ENCODE measurements around the gene ALCAM. TPM values are rescaled to one million over a fixed set of nuclear protein-coding genes. Genes with fewer than 3 reads are reported as not detected.

ALCAM gene
- total RNA-seq, 2 donors from 2014 or later, result 17.8 to 29.6 TPM

DNA sequence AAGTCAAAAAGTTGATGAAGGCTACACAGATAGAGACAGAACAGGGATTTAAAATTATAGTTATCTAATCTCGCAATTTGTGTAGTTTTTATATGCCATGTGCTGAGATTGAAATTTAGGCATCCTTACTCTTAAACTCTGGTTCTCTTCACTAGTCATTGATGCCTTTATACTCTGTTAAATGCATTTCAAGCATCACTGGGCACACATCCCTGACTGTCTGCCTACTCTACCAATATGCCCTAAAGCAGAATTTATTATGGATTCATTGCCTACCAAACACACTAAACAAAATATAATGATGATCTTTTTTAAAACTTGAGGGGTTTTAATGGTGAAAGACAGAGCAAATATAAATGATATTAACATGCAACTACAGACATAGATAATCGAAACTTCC lies 10.3 kb upstream of the ALCAM start:
- intact Hi-C loops (cut with DNase I), result no loop called here
- Histone ChIP-seq H3K4me3 (no peak overlapping the region), H3K27me3 (no peaks in the 10 kb centered on the region), H3K27ac (no peak overlapping the region), H3K36me3 (no peaks in the 10 kb centered on the region), H3K9ac (ENCODE audit: low read depth in 2 of 2, low read length in 2 of 2) (no peak overlapping the region), H3K4me1 (no peaks in the 10 kb centered on the region), H3K9me3 (no peaks in the 10 kb centered on the region)
- no peak for DNase-seq
- TF ChIP-seq, protein P1, sequence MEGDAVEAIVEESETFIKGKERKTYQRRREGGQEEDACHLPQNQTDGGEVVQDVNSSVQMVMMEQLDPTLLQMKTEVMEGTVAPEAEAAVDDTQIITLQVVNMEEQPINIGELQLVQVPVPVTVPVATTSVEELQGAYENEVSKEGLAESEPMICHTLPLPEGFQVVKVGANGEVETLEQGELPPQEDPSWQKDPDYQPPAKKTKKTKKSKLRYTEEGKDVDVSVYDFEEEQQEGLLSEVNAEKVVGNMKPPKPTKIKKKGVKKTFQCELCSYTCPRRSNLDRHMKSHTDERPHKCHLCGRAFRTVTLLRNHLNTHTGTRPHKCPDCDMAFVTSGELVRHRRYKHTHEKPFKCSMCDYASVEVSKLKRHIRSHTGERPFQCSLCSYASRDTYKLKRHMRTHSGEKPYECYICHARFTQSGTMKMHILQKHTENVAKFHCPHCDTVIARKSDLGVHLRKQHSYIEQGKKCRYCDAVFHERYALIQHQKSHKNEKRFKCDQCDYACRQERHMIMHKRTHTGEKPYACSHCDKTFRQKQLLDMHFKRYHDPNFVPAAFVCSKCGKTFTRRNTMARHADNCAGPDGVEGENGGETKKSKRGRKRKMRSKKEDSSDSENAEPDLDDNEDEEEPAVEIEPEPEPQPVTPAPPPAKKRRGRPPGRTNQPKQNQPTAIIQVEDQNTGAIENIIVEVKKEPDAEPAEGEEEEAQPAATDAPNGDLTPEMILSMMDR (IDR thresholded peaks at IDR 0.05), result no peak

DNA sequence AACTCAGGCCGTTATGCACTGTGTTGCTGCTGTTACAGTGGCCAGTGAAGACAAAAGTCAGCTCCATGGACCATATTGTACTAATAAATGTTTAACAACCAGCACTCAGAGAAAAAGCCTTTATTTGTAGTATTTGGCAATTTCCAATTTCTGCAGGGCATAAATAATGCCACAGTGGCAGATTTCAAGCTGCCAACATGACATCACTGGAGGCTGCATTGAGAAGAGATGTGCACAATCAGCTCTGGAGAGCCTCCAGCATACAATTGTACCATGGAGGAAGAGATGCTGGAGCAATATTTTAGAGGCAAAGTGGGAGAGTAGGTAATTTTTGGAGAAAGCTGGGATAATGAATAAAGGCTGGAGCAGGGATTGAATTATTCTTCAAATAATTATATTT lies 9.7 kb upstream of the ALCAM start:
- no peak overlapping the region for H3K9ac ChIP-seq (ENCODE audit: low read depth in 2 of 2, low read length in 2 of 2)

DNA sequence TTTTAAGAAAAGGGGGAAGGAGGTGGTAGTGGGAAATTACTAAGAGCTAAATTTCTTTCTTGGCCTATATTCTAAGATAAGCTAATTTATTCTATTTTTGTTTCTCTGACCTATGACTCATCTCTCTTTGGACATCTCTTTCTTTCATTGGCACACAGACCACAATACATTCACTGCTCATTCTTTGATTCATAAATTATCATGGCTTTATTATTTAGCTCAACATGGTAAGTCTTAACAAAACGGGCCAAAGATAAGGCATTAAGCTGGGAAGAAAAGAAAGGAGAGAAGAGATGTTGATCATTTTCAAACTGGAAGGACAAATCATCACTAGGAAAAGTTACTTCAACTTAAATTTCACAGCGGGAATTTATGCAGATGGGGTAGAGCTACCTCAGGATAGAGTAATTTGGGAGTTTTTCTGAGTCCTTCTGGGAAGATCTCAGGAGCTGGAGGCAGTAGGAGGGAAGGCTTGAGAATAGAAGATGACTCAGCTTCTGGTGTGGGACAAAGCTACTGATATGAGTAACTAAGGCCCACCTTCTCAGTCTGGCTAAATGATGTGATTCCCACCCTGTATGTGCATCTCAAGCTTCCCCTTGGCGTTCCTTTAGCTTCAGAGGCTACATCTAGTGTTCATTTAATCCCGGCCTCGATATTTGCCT lies 7.5 kb upstream of the ALCAM start:
- Histone ChIP-seq H3K27me3 (no peaks in the 10 kb centered on the region), H3K36me3 (no peaks in the 10 kb centered on the region), H3K4me1 (no peaks in the 10 kb centered on the region), H3K9ac (ENCODE audit: low read depth in 2 of 2, low read length in 2 of 2) (no peak overlapping the region), H3K27ac (no peak overlapping the region), H3K9me3 (no peaks in the 10 kb centered on the region), H3K4me3 (no peak overlapping the region)
- TF ChIP-seq, protein P1 (IDR thresholded peaks at IDR 0.05), result no peak
- intact Hi-C loops (cut with DNase I), result no loop called here
- DNase-seq, result no peak

More for the DNA sequence above, 9.7 kb upstream of the ALCAM start:
- Histone ChIP-seq H3K9me3 (no peaks in the 10 kb centered on the region), H3K27ac (no peak overlapping the region), H3K36me3 (no peaks in the 10 kb centered on the region), H3K4me3 (no peak overlapping the region), H3K27me3 (no peaks in the 10 kb centered on the region), H3K4me1 (no peaks in the 10 kb centered on the region)
- intact Hi-C loops (cut with DNase I), result no loop called here
- DNase-seq, result no peak
- TF ChIP-seq, protein P1 (IDR thresholded peaks at IDR 0.05), result no peak

DNA sequence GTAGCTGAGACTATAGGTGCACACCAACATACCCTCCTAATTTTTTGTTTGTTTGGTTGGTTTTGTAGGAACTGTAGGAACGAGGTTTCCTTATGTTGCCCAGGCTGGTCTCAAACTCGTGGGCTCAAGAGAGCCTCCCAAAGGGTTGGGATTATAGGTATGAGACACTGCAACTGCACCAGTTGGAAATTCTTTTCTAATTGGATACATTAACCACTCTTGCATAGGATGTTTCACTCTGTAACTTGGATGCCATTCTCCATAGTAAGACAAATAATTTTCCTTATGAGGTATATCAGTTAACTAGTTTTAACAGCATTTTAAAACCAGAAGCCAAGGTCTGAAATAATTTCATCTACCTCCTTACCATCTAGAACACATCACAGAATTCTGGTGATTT lies 6.7 kb upstream of the ALCAM start:
- TF ChIP-seq, protein P1 (IDR thresholded peaks at IDR 0.05), result no peak
- H3K4me3 ChIP-seq, result no peak overlapping the region
- intact Hi-C loops (cut with DNase I), result loop anchor here (10.0 kb wide), 2 partner anchors 165 to 765 kb away; no protein-coding TSS in a partner anchor
- no peaks in the 10 kb centered on the region for H3K9me3 ChIP-seq
- H3K36me3 ChIP-seq, result no peaks in the 10 kb centered on the region
- no peak overlapping the region for H3K27ac ChIP-seq
- H3K9ac ChIP-seq (ENCODE audit: low read depth in 2 of 2, low read length in 2 of 2), result no peak overlapping the region
- H3K27me3 ChIP-seq, result no peaks in the 10 kb centered on the region
- no peak for DNase-seq
- no peaks in the 10 kb centered on the region for H3K4me1 ChIP-seq

DNA sequence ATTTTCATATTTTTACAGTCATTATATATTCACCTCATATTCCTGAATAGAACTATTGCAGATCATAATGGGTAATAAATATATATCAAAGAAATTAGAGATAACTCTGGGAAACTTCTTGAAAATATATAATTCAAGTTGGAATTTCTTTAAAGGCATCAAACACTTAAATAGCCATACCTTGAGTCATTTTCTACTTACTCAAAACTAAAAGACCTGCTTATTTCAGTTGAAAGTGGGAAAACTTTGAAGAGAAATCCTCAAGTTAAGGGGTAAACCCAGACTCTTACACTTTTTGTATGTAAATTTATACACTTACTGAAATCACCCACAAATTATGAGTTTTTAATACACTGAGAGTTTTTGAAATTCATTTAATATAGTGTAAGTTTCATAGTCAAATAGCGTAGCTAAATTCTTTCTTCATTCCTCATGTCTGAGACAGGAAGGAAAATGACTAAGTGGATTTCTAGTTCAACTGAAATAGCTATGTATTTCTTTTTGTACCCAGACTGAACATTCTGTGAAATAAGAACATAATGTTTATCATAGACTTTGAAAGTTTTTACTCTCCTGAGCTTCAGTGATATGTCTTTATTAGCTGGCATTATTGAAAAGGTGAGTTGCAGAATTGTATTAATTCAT lies 4.6 kb upstream of the ALCAM start:
- Histone ChIP-seq H3K36me3 (no peaks in the 10 kb centered on the region), H3K9me3 (no peaks in the 10 kb centered on the region), H3K27me3 (no peaks in the 10 kb centered on the region), H3K27ac (no peak overlapping the region), H3K4me1 (no peaks in the 10 kb centered on the region), H3K4me3 (no peak overlapping the region), H3K9ac (ENCODE audit: low read depth in 2 of 2, low read length in 2 of 2) (no peak overlapping the region)
- intact Hi-C loops (cut with DNase I), result loop anchor here (10.0 kb wide), 2 partner anchors 163 to 767 kb away; no protein-coding TSS in a partner anchor
- TF ChIP-seq, protein P1 (IDR thresholded peaks at IDR 0.05), result no peak
- no peak for DNase-seq
